Peyer's patch (tissue), 4 donors: ENCODE measurements around the gene ZMAT5.

ENCODE experiments used
- POLR2A ChIP-seq, 2 donors: fragments of 450-650 bp; IDR thresholded peaks; one replicate each; pipeline ENCODE4 v1.5.1; 2017; ENCODE audit warnings: antibody characterized with exemption in 2 of 2, mild to moderate bottlenecking in 2 of 2, moderate library complexity in 2 of 2
- TF ChIP-seq, protein P1 (sequence below), 6 experiments: fragments of 450-650 bp in 4 of 6; fragments of 200-600 bp in 2 of 6; sonication (generic) in 1 of 6; IDR thresholded peaks; one replicate each; pipeline ENCODE4 v1.5.1; 2017 to 2019; ENCODE audit warnings: antibody characterized with exemption in 6 of 6, mild to moderate bottlenecking in 3 of 6, moderate library complexity in 1 of 6

DNA sequence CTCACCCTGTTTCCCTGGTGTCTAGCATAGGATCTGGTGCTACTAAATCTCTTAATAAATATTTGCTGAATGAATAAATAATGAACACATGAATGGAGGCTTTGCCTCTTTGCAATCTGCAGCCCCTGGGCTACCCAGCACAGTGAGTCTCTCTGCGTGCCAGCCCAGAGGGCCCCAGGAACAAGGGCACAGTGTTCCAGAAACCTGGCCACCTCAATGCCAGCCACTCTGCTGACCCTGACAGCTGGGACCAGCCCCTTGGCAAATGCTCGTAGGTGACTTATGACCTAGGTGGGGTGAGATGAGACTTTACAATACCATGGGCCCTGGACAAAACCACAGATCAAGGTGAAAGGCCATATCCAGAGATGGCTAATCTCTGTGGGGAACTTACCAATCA lies 32.0 kb upstream of the ZMAT5 start:
- TF ChIP-seq POLR2A (IDR thresholded peaks at IDR 0.05): no peak
- TF ChIP-seq, protein P1, sequence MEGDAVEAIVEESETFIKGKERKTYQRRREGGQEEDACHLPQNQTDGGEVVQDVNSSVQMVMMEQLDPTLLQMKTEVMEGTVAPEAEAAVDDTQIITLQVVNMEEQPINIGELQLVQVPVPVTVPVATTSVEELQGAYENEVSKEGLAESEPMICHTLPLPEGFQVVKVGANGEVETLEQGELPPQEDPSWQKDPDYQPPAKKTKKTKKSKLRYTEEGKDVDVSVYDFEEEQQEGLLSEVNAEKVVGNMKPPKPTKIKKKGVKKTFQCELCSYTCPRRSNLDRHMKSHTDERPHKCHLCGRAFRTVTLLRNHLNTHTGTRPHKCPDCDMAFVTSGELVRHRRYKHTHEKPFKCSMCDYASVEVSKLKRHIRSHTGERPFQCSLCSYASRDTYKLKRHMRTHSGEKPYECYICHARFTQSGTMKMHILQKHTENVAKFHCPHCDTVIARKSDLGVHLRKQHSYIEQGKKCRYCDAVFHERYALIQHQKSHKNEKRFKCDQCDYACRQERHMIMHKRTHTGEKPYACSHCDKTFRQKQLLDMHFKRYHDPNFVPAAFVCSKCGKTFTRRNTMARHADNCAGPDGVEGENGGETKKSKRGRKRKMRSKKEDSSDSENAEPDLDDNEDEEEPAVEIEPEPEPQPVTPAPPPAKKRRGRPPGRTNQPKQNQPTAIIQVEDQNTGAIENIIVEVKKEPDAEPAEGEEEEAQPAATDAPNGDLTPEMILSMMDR (IDR thresholded peaks at IDR 0.05): no peak
